Activated CD8-positive, alpha-beta T cell treated with anti-CD3 and anti-CD28 coated beads, Interleukin-2, amount 10 ng/mL, durations not matched to agents 7 days and 5 days (primary cell): Measurements from ENCODE around the gene CAMLG. TPM values are rescaled to one million over a fixed set of nuclear protein-coding genes. Genes with fewer than 3 reads are reported as not detected.
"Not testable (repeated sequence)": the region's sequence is repeated elsewhere in the genome, so short reads cannot be mapped to it uniquely, and the experiment has no call there.

Experiments
- ATAC-seq: fragments of 150-1000 bp; cut with Tn5 transposase; one replicate; pipeline ENCODE4 v1.10.0; 2021; ENCODE audit warnings: moderate library complexity
- CTCF ChIA-PET: fragments of 350-600 bp; sonication (Branson Sonifier 250); formaldehyde crosslinking; loops from one replicate; lab custom pipeline; 2021; ENCODE audit warnings: antibody characterized with exemption; lab: Charles Lee
- POLR2A ChIA-PET: fragments of 350-600 bp; sonication (Branson Sonifier 250); formaldehyde crosslinking; loops from one replicate; lab custom pipeline; 2021; ENCODE audit warnings: antibody characterized with exemption; lab: Charles Lee
- DNase-seq: peaks from one replicate; pipeline ENCODE4 v3.0.0-alpha.2; 2020
- H3K27ac Mint-ChIP-seq: one replicate; pipeline ENCODE4 v1.8.0; 2021; ENCODE audit warnings: mild to moderate bottlenecking, mixed read lengths
- H3K27me3 Mint-ChIP-seq: one replicate; pipeline ENCODE4 v1.8.0; 2021; ENCODE audit warnings: low read depth, mixed read lengths
- H3K36me3 Mint-ChIP-seq: one replicate; pipeline ENCODE4 v1.8.0; 2021; ENCODE audit warnings: low read depth, mixed read lengths
- H3K4me1 Mint-ChIP-seq: one replicate; pipeline ENCODE4 v1.8.0; 2021; ENCODE audit warnings: low read depth, mixed read lengths
- H3K4me3 Mint-ChIP-seq: one replicate; pipeline ENCODE4 v1.8.0; 2021; ENCODE audit warnings: mild to moderate bottlenecking, mixed read lengths
- H3K9me3 Mint-ChIP-seq: one replicate; pipeline ENCODE4 v1.8.0; 2022; ENCODE audit warnings: mixed read lengths; ENCODE audit not compliant: insufficient read depth
- total RNA-seq, 2 experiments: library from RNA; stranded (reverse); gene quantifications; one replicate each; pipeline ENCODE4 v1.2.3, GENCODE V29; 2021

Gene CAMLG
- total RNA-seq, 2 experiments from 2014 or later, result 23.1 TPM

DNA sequence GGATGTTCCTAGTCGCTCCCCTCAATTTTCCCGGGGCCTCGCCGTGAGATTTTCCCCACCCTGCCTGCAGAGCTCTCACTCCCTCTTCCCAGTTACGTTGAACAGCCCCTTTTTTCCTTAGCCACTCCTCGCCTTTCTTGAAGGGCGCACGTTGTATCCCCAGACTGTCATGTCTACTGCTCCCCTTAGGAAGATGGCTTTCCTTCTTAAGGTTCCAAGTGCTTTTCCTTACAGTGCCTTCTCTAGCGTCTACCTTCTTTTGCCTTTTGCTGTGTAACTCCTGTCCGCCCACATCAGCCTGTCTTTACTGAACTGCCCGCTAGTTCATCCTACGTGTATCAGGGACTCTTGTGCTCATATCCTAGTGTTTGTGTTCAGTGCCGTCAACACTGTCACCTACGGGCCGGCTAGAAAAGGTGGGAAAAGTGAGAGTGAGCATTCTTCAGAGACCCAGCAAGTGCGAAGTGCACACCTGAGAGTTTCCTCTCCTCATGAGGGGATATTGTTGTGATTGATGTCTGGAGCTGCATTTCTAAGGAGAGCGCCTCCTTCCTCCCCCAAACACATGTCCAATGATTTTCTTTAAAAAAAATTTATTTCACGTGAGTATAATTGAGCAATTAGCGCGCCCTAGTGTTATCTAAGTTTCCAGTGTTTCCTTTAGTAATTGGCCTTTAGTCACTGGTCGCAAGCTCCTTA is 764 bp downstream of the CAMLG start:
- ATAC-seq (peak; percentile 26), DNase-seq (peak; percentile 49)
- Mint-ChIP-seq H3K36me3 (peaks cover 16% of the 10 kb centered on the region), H3K4me1 (peaks cover 30% of the 10 kb centered on the region), H3K27ac (peak overlapping the region; percentile 93), H3K27me3 (no peaks in the 10 kb centered on the region), H3K4me3 (peak overlapping the region; percentile 84), H3K9me3 (no peaks in the 10 kb centered on the region)
- POLR2A ChIA-PET, result interaction anchor here (0.6 to 4.2 kb wide), 12 partner anchors 10 to 633 kb away, joined by 3 to 47 read pairs (median 4); partner anchors contain the start of genes C5orf24, DDX46, PCBD2 and PPP2CA
- CTCF ChIA-PET, result interaction anchor here (0.7 to 5.5 kb wide), 28 partner anchors 9 to 373 kb away, joined by 3 to 83 read pairs (median 3); partner anchors contain the start of genes C5orf24, DDX46, PCBD2 and TXNDC15

- H3K9me3 Mint-ChIP-seq, result no peaks in the 10 kb centered on the region
- ATAC-seq, result no peak
- no peak overlapping the region for H3K4me3 Mint-ChIP-seq
- H3K27me3 Mint-ChIP-seq, result no peaks in the 10 kb centered on the region
- no peak overlapping the region for H3K27ac Mint-ChIP-seq
- ChIA-PET CTCF (interaction anchor here (0.8 to 5.5 kb wide), 5 partner anchors 12 to 164 kb away, joined by 4 to 83 read pairs (median 7); partner anchors contain the start of genes DDX46 and PCBD2), POLR2A (interaction anchor here (1.7 to 4.2 kb wide), 2 partner anchors 17 to 104 kb away, joined by 6 to 47 read pairs; partner anchors contain the start of genes C5orf24 and DDX46)
- H3K4me1 Mint-ChIP-seq, result peaks cover 28% of the 10 kb centered on the region
- no peak for DNase-seq
- peaks cover 18% of the 10 kb centered on the region for H3K36me3 Mint-ChIP-seq
Measured at GRCh38 chr5:134741052-134741451, 2.7 kb downstream of the CAMLG start.

- ATAC-seq, result no peak
- DNase-seq, result no peak
- POLR2A ChIA-PET, result interaction anchor here (0.7 kb wide), 1 partner anchor 16 kb away, joined by 4 read pairs; no protein-coding TSS in a partner anchor
- Mint-ChIP-seq H3K27me3 (no peaks in the 10 kb centered on the region), H3K27ac (no peak overlapping the region), H3K4me3 (no peak overlapping the region), H3K9me3 (no peaks in the 10 kb centered on the region), H3K36me3 (peaks cover 18% of the 10 kb centered on the region), H3K4me1 (peaks cover 28% of the 10 kb centered on the region)
- CTCF ChIA-PET, result interaction anchor here (4.3 to 5.5 kb wide), 2 partner anchors 16 to 155 kb away, joined by 22 to 83 read pairs; partner anchors contain the start of gene DDX46
Measured at GRCh38 chr5:134742134-134742533, 3.8 kb downstream of the CAMLG start.

DNA sequence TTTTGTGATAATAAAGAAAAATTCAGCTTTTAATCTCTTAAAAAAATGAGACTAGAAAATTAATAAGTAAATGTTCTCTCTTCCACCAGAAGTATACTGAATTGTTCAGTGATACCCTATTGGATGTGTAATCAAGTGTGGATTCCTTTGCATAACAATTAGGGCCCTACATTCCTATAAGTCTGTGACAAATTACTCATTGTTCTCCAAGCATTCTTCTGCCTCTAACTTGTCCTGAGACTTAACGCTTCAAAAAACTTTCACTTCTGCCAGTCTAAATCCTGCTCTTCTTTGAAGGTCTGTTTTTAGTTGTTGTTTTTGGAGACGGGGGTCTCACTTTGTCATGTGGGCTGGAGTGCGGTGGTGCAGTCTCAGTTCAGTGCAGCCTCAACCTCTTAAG is 11.1 kb downstream of the CAMLG start:
- no peak overlapping the region for H3K4me3 Mint-ChIP-seq
- ATAC-seq (no peak), DNase-seq (no peak)
- no peaks in the 10 kb centered on the region for H3K9me3 Mint-ChIP-seq
- ChIA-PET CTCF (interaction anchor here (1.4 kb wide), 1 partner anchor 11 kb away, joined by 5 read pairs; the partner anchor contains the start of gene CAMLG), POLR2A (interaction anchor here (1.0 kb wide), 1 partner anchor 11 kb away, joined by 6 read pairs; the partner anchor contains the start of gene CAMLG)
- no peaks in the 10 kb centered on the region for H3K27me3 Mint-ChIP-seq
- peak overlapping the region; percentile 29 for H3K27ac Mint-ChIP-seq
- peaks cover 4% of the 10 kb centered on the region for H3K36me3 Mint-ChIP-seq
- H3K4me1 Mint-ChIP-seq, result no peaks in the 10 kb centered on the region

DNA sequence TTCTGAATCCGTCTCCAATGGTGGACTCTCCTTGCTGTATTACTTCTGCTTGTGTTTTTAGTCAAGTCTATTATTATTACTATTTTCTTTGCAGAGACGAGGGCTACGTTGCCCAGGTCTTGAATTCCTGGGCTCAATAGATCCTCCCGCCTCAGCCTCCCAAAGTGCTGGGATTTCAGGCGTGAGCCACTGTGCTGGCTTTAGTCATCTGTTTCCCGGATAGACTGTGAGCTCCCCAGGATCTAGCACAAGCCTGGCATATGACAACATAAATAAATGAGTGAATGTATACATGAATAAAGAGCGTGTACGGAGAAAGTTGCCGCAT is 19.8 kb downstream of the CAMLG start:
- no peaks in the 10 kb centered on the region for H3K9me3 Mint-ChIP-seq
- ChIA-PET POLR2A (interaction anchor here (0.5 to 4.0 kb wide), 11 partner anchors 16 to 233 kb away, joined by 3 to 47 read pairs (median 4); partner anchors contain the start of genes C5orf24, CAMLG and PCBD2), CTCF (interaction anchor here (0.7 to 5.6 kb wide), 10 partner anchors 9 to 361 kb away, joined by 3 to 83 read pairs (median 4); partner anchors contain the start of genes C5orf24, CAMLG and PCBD2)
- peak overlapping the region; percentile 97 for H3K27ac Mint-ChIP-seq
- no peak for ATAC-seq
- H3K36me3 Mint-ChIP-seq, result peaks cover 7% of the 10 kb centered on the region
- DNase-seq, result no peak
- H3K4me3 Mint-ChIP-seq, result peak overlapping the region; percentile 99
- H3K4me1 Mint-ChIP-seq, result peaks cover 29% of the 10 kb centered on the region
- no peaks in the 10 kb centered on the region for H3K27me3 Mint-ChIP-seq

DNA sequence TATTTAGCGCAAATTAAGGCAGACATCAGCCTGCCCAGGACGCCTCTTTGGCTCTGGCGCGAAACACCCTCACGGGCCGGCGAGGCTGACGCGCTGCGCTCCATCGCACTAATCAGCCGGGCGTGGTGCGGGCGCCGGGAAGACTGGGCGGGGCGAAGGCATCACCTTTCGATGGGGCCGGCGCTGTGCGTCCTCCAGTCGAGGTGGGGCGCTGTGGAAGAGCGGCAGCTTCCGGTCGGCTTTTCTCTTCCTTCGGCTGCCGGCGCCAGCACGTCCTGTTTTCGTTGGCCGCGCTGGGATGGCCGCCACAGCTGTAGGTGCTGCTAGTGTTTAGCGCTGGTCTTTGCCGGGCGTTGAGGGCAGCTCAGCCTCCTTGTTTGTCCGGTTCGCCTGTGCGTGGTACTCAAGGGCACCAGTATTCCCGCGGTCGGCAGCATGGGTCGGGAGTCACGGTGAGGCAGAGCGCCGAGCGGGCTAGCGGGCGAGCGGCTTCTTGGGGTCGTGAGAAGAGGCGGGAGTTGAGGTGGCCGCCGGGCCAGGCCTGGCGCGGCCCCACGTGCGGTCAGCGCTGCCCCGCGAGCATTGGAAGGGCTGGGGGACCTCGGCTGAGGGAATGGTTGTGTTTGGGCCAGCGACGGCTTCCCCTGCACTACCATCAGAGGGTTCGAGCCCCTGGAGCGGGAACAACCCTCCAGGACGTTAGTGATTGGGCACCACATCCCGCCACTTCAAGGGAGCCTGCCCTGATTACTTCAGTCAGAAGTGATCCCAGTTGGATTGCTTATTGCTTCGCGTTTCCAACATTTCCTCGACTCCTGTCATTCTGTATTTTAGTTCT is 20.4 kb downstream of the CAMLG start, which contains the start of gene DDX46:
Gene DDX46, plus strand, starts transcription at position 276 of the 838 bp plus-strand sequence. Its CDS starts 160 bp downstream, at position 436.
- peak within 1 kb of the TSS; percentile 99 for H3K4me3 Mint-ChIP-seq
- no peaks in the 10 kb centered on the region for H3K9me3 Mint-ChIP-seq
- peak; percentile 97 for DNase-seq
- ATAC-seq, result peak; percentile 98
- no peaks in the 10 kb centered on the region for H3K27me3 Mint-ChIP-seq
- ChIA-PET CTCF (interaction anchor here (1.2 to 5.6 kb wide), 9 partner anchors 8 to 146 kb away, joined by 3 to 83 read pairs (median 4); partner anchors contain the start of genes C5orf24, CAMLG and PCBD2), POLR2A (interaction anchor here (0.5 to 4.0 kb wide), 10 partner anchors 16 to 234 kb away, joined by 3 to 47 read pairs (median 4); partner anchors contain the start of genes C5orf24, CAMLG and PCBD2)
- H3K36me3 Mint-ChIP-seq, result peaks cover 8% of the 10 kb centered on the region
- H3K4me1 Mint-ChIP-seq, result peaks cover 31% of the 10 kb centered on the region
- H3K27ac Mint-ChIP-seq, result peak within 1 kb of the TSS; percentile 97

DNA sequence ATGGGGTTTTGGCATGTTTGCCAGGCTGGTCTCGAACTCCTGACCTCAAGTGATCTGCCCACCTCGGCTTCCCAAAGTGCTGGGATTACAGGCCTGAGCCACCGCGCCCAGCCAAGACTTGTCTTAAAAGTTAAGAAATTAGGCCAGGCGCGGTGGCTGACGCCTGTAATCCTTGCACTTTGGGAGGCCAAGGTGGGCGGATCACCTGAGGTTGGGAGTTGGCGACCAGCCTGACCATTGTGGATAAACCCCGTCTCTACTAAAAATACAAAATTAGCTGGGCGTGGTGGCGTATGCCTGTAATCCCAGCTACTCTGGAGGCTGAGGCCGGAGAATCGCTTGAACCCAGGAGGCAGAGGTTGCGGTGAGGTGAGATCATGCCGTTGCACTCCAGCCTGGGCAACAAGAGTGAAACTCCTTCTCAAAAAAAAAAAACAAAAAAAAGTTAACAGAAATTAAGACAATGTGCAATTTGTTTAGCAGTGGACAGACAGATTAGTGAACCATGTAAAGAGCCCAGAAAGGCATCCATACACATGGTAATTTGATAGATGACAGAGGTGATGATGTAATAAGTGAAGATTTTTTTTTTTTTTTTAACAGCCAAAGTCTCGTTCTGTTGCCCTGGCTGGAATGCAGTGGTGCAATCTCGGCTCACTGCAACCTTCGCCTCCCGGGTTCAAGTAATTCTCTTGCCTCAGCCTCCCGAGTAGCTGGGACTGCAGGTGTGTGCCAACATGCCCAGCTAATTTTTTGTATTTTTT is 29.4 kb downstream of the CAMLG start:
- H3K36me3 Mint-ChIP-seq, result peaks cover 37% of the 10 kb centered on the region
- CTCF ChIA-PET, result interaction anchor here (1.6 kb wide), 2 partner anchors 10 to 180 kb away, joined by 4 read pairs; partner anchors contain the start of gene DDX46
- POLR2A ChIA-PET, H3K27ac Mint-ChIP-seq, H3K9me3 Mint-ChIP-seq, H3K4me3 Mint-ChIP-seq, DNase-seq, ATAC-seq, H3K27me3 Mint-ChIP-seq, H3K4me1 Mint-ChIP-seq: not testable (repeated sequence)

DNA sequence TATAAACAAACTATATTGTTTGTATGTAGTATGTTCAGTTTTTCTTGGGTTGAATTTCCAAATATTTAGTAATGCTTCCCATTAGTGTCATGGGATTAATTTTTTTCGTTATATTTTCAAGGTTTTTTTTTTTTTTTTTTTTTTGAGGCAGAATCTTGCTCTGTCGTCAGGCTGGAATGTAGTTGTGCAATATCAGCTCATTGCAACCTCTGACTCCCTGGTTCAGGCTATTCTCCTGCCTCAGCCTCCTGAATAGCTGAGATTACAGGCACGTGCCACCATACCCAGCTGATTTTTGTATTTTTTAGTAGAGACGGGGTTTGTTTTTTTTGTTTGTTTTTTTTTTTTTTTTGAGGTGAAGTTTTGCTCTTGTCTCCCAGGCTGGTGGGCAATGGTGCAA is 30.9 kb downstream of the CAMLG start:
- peaks cover 41% of the 10 kb centered on the region for H3K36me3 Mint-ChIP-seq
- H3K27ac Mint-ChIP-seq, result no peak overlapping the region
- DNase-seq (no peak), ATAC-seq (no peak)
- H3K4me3 Mint-ChIP-seq, result no peak overlapping the region
- H3K4me1 Mint-ChIP-seq, result no peaks in the 10 kb centered on the region
- H3K27me3 Mint-ChIP-seq, result no peaks in the 10 kb centered on the region
- POLR2A ChIA-PET, result no interaction called here
- CTCF ChIA-PET, result no interaction called here
- no peaks in the 10 kb centered on the region for H3K9me3 Mint-ChIP-seq

DNA sequence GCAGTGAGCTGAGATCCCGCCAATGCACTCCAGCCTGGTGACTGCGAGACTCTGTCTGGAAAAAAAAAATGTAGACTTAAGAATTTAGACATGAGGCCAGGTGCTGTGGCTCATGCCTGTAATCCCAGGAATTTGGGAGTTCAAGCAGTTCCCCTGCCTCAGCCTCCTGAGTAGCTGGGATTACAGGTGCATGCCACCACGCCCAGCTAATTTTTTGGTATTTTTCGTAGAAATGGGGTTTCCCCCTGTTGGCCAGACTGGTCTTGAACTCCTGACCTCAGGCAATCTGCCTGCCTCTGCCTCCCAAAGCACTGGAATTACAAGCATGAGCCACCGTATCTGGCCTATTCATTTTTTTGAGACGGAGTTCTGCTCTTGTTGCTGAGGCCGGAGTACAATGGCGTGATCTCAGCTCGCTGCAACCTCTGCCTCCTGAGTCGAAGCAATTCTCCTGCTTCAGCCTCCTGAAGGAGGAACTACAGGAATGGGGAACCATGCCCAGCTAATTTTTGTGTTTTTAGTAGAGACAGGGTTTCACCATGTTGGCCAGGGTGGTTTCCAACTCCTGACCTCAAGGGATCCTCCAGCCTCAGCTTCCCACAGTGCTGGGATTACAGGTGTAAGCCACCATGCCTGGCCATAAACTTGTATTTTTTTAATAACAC is 34.2 kb downstream of the CAMLG start:
- no peaks in the 10 kb centered on the region for H3K4me1 Mint-ChIP-seq
- CTCF ChIA-PET, result no interaction called here
- ATAC-seq, result no peak

DNA sequence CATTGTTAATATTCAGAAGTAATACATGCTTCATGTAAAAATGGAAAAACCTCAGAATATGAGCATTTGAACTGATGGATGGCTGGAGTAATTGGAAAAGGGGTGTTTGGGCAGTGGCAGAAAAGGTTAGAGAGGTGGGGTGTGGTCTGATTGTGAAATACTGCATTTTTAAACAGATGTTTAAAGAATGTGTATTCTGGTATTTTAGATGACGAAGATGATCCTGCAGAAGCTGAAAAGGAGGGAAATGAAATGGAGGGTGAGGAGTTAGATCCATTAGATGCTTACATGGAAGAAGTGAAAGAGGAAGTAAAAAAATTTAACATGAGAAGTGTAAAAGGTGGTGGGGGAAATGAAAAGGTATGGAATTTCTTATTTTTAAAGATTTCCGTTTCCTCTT is 39.0 kb downstream of the CAMLG start:
- H3K4me1 Mint-ChIP-seq, result no peaks in the 10 kb centered on the region
- H3K27ac Mint-ChIP-seq, result peak overlapping the region; percentile 13
- ChIA-PET CTCF (interaction anchor here (0.7 kb wide), 1 partner anchor 108 kb away, joined by 4 read pairs; no protein-coding TSS in a partner anchor), POLR2A (no interaction called here)
- H3K36me3 Mint-ChIP-seq, result peaks cover 53% of the 10 kb centered on the region
- ATAC-seq, result no peak
- DNase-seq, result no peak
- no peak overlapping the region for H3K4me3 Mint-ChIP-seq
- H3K27me3 Mint-ChIP-seq, result no peaks in the 10 kb centered on the region
- H3K9me3 Mint-ChIP-seq, result no peaks in the 10 kb centered on the region

More for the DNA sequence above, 34.2 kb downstream of the CAMLG start:
- POLR2A ChIA-PET, result interaction anchor here (1.2 kb wide), 1 partner anchor 73 kb away, joined by 3 read pairs; no protein-coding TSS in a partner anchor
- H3K36me3 Mint-ChIP-seq, result peaks cover 52% of the 10 kb centered on the region
- H3K27ac Mint-ChIP-seq, result no peak overlapping the region
- no peak for DNase-seq
- H3K4me3 Mint-ChIP-seq, result no peak overlapping the region
- H3K27me3 Mint-ChIP-seq, result no peaks in the 10 kb centered on the region
- H3K9me3 Mint-ChIP-seq, result no peaks in the 10 kb centered on the region
